BE2C (cell line): Measurements from ENCODE around the gene MAMDC2.

Experiments
- DNase-seq: peaks from one replicate; pipeline ENCODE4 v3.0.0-alpha.2; 2020
- H3K27me3 ChIP-seq: fragments of 250-450 bp; sonication (Bioruptor Pico); 2 replicates; pipeline ENCODE4 v1.5.1; 2020; ENCODE audit warnings: mild to moderate bottlenecking
- H3K36me3 ChIP-seq: fragments of 250-450 bp; sonication (Bioruptor Pico); 2 replicates; pipeline ENCODE4 v1.5.1; 2020; ENCODE audit warnings: mild to moderate bottlenecking
- H3K4me1 ChIP-seq: fragments of 250-450 bp; sonication (Bioruptor Pico); 2 replicates; pipeline ENCODE4 v1.5.1; 2020
- H3K4me3 ChIP-seq: 2 replicates; pipeline ENCODE4 v1.5.1; 2011; ENCODE audit warnings: low read depth, low read length
- H3K9me3 ChIP-seq: fragments of 250-450 bp; sonication (Bioruptor Pico); 2 replicates; pipeline ENCODE4 v1.5.1; 2020
- CTCF ChIP-seq: IDR thresholded peaks from 2 replicates; pipeline ENCODE4 v1.5.1; 2012; ENCODE audit warnings: mild to moderate bottlenecking, low read depth, low read length

Gene MAMDC2

GRCh38 chr9:70040376-70040903 is 3.2 kb upstream of the MAMDC2 start:
- no peak for TF ChIP-seq CTCF
- H3K4me3 ChIP-seq = no peak overlapping the region
- DNase-seq = no peak
- H3K36me3 ChIP-seq = no peaks in the 10 kb centered on the region
- H3K4me1 ChIP-seq = no peaks in the 10 kb centered on the region
- H3K27me3 ChIP-seq = no peaks in the 10 kb centered on the region
- no peaks in the 10 kb centered on the region for H3K9me3 ChIP-seq

DNA sequence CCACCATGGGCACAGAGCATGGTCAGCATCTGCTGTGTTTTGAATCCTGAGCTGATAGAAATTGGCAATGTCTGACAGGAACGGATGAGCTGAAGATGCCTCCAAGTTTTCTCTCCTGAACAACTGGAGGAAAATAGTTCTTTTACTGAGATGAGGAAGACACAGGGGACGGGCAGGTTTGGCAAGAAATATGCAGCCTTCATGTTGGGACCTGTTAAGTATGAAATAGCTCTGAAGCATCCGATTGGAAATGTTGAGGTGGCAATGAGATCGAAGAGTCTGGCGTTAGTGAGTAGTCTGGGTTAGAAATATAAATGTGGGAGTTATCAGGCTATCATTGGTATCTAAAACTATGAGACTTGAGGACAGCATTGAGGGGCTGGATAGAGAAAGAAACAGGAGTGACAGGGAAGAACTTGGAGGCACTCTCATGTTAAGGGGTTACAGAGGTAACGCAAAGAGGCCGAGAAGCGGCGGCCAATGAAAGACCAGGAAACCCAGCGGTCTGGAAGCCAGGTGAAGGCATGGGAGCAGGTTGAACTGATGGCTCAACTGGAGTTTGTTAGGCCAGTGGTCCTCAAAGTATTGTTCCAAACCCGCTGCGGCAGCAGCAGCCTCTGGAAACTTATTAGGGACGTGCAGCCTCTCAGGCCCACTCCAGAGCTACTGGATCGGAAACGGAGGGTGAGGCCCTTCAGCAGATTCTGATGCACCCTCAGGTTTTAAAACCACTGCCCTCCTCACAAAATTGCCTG is 1.0 kb upstream of the MAMDC2 start:
- Histone ChIP-seq H3K9me3 (no peaks in the 10 kb centered on the region), H3K4me3 (no peak overlapping the region)

GRCh38 chr9:70043285-70043684 is 363 bp upstream of the MAMDC2 start:
- Histone ChIP-seq H3K4me3 (no peak overlapping the region), H3K27me3 (no peaks in the 10 kb centered on the region), H3K4me1 (no peaks in the 10 kb centered on the region), H3K36me3 (no peaks in the 10 kb centered on the region), H3K9me3 (no peaks in the 10 kb centered on the region)
- TF ChIP-seq CTCF = no peak
- DNase-seq = no peak

More for the DNA sequence above, 1.0 kb upstream of the MAMDC2 start:
- no peak for DNase-seq
- H3K27me3 ChIP-seq = no peaks in the 10 kb centered on the region
- no peaks in the 10 kb centered on the region for H3K4me1 ChIP-seq
- TF ChIP-seq CTCF = no peak
- H3K36me3 ChIP-seq = no peaks in the 10 kb centered on the region

- Histone ChIP-seq H3K4me3 (no peak overlapping the region), H3K9me3 (no peaks in the 10 kb centered on the region), H3K27me3 (no peaks in the 10 kb centered on the region), H3K36me3 (no peaks in the 10 kb centered on the region), H3K4me1 (no peaks in the 10 kb centered on the region)
- no peak for TF ChIP-seq CTCF
- DNase-seq = no peak
Observed at GRCh38 chr9:70044490-70045307, 1.1 kb downstream of the MAMDC2 start.

DNA sequence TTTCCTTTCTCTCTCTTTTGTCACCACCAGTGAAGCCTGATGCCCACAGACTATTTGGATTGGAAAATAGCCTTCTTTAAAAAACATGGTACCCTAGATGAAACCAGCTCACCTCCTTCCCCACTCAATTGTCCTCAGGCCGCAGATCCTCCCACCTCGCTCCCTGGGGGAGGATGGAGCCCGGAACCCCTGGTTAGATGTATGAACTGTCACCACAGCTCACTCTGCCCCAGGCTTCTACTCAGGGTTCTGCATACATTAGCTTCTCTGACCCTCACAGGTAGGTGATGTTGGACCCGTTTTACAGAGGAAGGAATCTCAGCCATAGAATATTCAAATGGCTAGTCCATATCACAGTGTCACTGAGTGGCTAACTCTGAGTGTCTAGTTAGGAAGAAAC is 1.8 kb downstream of the MAMDC2 start:
- Histone ChIP-seq H3K9me3 (no peaks in the 10 kb centered on the region), H3K4me3 (no peak overlapping the region), H3K4me1 (no peaks in the 10 kb centered on the region), H3K27me3 (no peaks in the 10 kb centered on the region), H3K36me3 (no peaks in the 10 kb centered on the region)
- no peak for TF ChIP-seq CTCF
- no peak for DNase-seq
